ENCODE measurements around the gene OTOP3. TPM values are rescaled to one million over a fixed set of nuclear protein-coding genes. Genes with fewer than 3 reads are reported as not detected.

The OTOP3 gene
- total RNA-seq, 1 donor from 2014 or later = not detected

- no peak overlapping the region for H3K27ac ChIP-seq
- no peak for DNase-seq (ENCODE audit: low spot score in 2 of 2)
- no peaks in the 10 kb centered on the region for H3K9me3 ChIP-seq
- no peaks in the 10 kb centered on the region for H3K27me3 ChIP-seq
- no peaks in the 10 kb centered on the region for H3K36me3 ChIP-seq
- intact Hi-C loops (cut with DNase I) = no loop called here
- H3K4me3 ChIP-seq = no peak overlapping the region
- no peak for TF ChIP-seq CTCF (IDR thresholded peaks at IDR 0.05)
- no peaks in the 10 kb centered on the region for H3K4me1 ChIP-seq
Measured at GRCh38 chr17:74947041-74947754, 11.5 kb downstream of the OTOP3 start.

GRCh38 chr17:74949455-74950115, 13.9 kb downstream of the OTOP3 start:
- no peaks in the 10 kb centered on the region for H3K36me3 ChIP-seq
- no peaks in the 10 kb centered on the region for H3K4me1 ChIP-seq
- TF ChIP-seq CTCF (IDR thresholded peaks at IDR 0.05) = no peak
- H3K27me3 ChIP-seq = no peaks in the 10 kb centered on the region
- DNase-seq (ENCODE audit: low spot score in 2 of 2) = no peak
- no peak overlapping the region for H3K4me3 ChIP-seq
- H3K27ac ChIP-seq = no peak overlapping the region
- intact Hi-C loops (cut with DNase I) = no loop called here
- H3K9me3 ChIP-seq = no peaks in the 10 kb centered on the region

GRCh38 chr17:74950207-74950606, 14.5 kb downstream of the OTOP3 start:
- no peak for DNase-seq (ENCODE audit: low spot score in 2 of 2)

GRCh38 chr17:74951065-74951464, 15.4 kb downstream of the OTOP3 start:
- Histone ChIP-seq H3K27me3 (no peaks in the 10 kb centered on the region), H3K4me3 (no peak overlapping the region), H3K27ac (no peak overlapping the region), H3K9me3 (no peaks in the 10 kb centered on the region), H3K36me3 (no peaks in the 10 kb centered on the region), H3K4me1 (no peaks in the 10 kb centered on the region)
- intact Hi-C loops (cut with DNase I) = no loop called here
- no peak for DNase-seq (ENCODE audit: low spot score in 2 of 2)
- no peak for TF ChIP-seq CTCF (IDR thresholded peaks at IDR 0.05)

More at GRCh38 chr17:74950207-74950606, 14.5 kb downstream of the OTOP3 start:
- intact Hi-C loops (cut with DNase I) = no loop called here
- Histone ChIP-seq H3K36me3 (no peaks in the 10 kb centered on the region), H3K4me3 (no peak overlapping the region), H3K9me3 (no peaks in the 10 kb centered on the region), H3K27me3 (no peaks in the 10 kb centered on the region), H3K4me1 (no peaks in the 10 kb centered on the region), H3K27ac (no peak overlapping the region)
- TF ChIP-seq CTCF (IDR thresholded peaks at IDR 0.05) = no peak

GRCh38 chr17:74951680-74952421, 16.2 kb downstream of the OTOP3 start:
- H3K36me3 ChIP-seq = no peaks in the 10 kb centered on the region
- no peaks in the 10 kb centered on the region for H3K9me3 ChIP-seq
- H3K27ac ChIP-seq = no peak overlapping the region
- H3K27me3 ChIP-seq = no peaks in the 10 kb centered on the region
- H3K4me1 ChIP-seq = no peaks in the 10 kb centered on the region
- DNase-seq (ENCODE audit: low spot score in 2 of 2) = no peak
- intact Hi-C loops (cut with DNase I) = no loop called here
- TF ChIP-seq CTCF (IDR thresholded peaks at IDR 0.05) = no peak
- H3K4me3 ChIP-seq = no peak overlapping the region
